LHCN-M2 (cell line): ENCODE measurements around the gene RANBP3. TPM values are rescaled to one million over a fixed set of nuclear protein-coding genes. Genes with fewer than 3 reads are reported as not detected.
"Not testable (repeated sequence)": the region's sequence is repeated elsewhere in the genome, so short reads cannot be mapped to it uniquely, and the experiment has no call there.

Source experiments
- DNase-seq: peaks from one replicate; pipeline ENCODE4 v3.0.0-alpha.2; 2012; ENCODE audit warnings: low read depth
- total RNA-seq: library from RNA; depleted of rRNA; stranded (reverse); fragments of >200 nt; gene quantifications from 2 replicates; pipeline ENCODE4 v1.2.3, GENCODE V29; 2014

Gene RANBP3
- total RNA-seq, 1 experiment from 2014 or later, result 74.1 TPM

DNA sequence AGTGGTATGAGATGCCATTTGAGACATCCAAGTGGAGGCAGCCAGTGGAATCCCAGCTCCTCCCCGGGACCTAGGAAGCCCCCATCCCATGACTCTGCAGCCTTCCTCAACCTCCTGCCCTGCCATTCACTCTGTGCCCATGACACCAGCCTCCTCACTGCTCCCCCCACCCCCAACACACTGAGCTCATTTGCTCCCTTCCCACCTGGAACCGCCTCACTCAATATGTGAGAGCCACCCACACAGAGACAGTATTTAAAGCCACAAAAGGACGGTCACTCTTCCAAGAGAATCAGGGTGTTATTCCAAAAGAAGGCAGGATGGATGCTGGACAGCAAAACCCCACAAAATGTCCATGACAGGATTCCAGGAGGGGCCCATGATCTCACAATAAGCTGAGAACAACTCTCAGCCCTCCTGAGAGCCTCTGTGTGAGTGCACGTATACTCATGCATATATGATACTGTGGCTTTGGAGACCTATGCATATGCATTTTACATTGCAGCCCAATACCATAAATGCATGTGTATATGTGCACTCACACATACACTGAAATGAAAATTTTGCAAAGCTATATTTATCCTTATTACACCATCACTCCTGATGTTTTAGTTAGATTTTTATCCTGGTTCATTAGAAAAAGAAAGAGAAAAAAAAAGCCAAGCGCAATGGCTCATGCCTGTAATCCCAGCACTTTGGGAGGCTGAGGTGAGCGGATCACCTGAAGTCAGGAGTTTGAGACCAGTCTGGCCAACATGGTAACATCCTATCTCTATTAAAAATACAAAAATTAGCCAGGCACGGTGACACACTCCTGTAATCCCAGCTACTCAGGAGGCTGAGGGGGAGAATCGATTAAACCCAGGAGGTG, 10.8 kb upstream of the RANBP3 start:
- no peak for DNase-seq

DNA sequence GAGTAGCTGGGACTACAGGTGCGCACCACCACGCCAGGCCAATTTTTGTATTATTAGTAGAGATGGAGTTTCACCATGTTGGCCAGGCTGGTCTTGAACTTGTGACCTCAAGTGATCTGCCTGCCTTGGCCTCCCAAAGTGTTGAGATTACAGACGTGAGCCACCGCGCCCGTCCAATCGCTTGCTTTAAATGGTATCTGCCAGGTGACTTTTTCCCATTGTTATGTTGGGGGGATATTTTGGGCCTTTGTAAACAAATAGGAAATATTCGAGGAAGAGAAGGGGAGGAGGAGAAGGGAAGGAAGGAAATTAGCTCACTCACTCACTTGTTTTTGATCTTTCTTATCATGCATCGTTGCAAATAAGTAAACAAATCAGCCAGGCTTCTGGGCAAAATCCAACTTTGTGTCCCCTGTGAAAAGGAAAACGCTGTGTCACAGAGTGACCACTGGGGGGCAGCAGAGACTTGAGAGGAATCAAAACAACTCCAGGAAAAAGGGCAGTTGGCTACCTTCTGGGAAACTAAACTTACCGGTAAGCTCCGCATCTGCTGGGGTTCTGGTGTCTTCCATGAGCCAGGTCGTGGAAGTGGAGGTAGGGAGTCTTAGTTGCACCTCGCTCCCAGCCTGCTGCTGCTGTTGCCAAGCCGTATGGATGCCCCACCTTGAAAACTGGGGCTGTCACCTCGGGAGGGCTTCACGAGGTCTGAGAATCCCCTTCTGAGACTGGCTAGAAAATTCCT, 9.3 kb upstream of the RANBP3 start:
- DNase-seq, result peak; percentile 57

DNA sequence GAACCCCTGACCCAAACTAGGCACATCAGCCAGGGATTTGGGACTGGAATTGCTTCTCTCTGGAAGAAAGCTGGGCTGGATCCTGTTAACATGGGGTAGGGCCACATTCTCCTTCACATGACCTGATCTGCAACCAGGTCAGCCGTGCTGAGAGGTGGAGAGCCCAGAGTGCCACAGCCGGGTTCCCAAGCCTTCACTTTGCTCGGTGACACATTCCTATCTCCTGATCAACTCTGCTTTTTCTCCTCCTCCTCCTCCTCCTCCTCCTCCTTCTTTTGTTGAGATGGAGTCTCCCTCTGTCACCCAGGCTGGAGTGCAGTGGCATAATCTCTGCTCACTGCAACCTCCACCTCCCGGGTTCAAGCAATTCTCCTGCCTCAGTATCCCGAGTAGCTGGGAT, 7.9 kb upstream of the RANBP3 start:
- DNase-seq, result not testable (repeated sequence)

DNA sequence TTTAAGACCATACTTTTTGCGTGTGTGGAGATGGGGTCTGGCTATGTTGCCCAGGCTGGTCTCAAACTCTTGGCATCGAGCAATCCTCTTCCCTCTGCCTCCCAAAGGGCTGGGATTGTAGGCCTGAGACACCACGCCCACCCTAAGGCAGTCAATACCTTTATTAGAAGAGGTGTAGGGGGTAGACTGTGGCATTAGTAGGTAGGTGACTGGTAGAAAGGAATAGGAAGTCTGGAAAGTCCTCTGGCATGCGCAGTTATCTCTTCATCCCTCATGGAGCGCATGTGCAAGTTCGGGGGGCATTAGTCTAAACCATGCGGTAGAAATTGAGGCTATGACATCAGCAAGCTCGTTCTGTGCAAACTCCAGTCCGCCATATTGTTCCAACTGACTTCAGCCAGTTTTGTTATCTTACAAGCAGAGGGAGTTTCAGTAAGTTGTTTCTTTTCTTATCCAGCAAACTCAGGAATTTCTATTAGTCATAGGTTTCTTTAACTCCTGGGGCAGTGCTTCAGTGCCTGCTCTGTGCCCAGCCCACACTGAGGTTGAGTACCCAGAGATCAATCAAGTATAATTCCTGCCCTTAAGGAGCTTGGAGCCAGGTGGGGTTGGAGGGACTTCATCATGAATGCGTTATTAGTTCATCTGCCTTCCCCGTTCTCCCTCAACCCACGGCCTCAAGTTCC, 7.3 kb upstream of the RANBP3 start:
- DNase-seq, result peak; percentile 36

DNA sequence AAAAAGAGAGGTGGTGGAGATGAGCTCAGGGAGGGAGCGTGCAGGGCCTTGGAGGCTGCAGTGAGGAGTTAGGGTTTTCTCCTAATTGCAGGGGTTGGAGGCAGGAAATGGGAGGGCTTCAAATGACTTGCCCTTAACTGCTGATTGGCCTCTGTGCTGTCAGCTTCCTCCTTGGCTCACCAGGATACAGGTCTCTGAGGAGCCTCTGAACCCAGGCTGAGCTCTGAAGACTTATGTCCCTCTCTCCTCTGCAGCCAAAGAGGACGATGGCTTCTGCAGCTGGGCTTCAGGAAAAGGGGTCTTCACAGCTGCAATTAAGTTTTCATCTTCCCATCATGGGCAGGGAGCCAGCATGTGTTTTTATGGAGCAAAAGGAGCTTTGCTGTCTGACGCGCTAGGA, 6.7 kb upstream of the RANBP3 start:
- DNase-seq, result no peak

DNA sequence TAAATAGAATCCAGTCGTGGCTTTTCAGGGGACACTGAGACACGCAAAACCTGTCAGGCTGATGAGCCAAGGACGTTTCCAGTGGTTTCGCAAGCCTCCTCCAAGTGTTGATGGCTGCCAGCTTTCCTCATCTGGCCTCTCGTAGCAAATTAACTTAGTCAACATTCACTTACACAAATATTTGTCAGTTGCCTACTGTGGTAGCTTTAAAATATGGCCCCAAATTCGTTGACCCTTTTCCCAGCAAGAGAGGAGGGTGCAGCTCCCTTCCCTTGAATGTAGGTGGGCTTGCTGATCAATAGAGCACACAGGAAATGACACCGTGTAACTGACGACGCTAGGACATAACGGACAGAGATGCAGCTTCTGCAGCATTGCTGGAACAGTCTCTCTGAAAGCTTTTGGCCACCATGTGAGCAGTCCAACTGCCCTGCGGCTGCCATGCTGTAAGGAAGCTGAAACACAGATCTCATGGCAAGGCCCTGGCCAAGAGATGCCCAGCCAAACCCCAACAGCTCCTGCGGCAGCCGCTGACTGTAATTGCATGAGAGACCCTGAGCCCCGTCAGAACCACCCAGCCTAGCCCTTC, 5.5 kb upstream of the RANBP3 start:
- DNase-seq, result no peak

DNA sequence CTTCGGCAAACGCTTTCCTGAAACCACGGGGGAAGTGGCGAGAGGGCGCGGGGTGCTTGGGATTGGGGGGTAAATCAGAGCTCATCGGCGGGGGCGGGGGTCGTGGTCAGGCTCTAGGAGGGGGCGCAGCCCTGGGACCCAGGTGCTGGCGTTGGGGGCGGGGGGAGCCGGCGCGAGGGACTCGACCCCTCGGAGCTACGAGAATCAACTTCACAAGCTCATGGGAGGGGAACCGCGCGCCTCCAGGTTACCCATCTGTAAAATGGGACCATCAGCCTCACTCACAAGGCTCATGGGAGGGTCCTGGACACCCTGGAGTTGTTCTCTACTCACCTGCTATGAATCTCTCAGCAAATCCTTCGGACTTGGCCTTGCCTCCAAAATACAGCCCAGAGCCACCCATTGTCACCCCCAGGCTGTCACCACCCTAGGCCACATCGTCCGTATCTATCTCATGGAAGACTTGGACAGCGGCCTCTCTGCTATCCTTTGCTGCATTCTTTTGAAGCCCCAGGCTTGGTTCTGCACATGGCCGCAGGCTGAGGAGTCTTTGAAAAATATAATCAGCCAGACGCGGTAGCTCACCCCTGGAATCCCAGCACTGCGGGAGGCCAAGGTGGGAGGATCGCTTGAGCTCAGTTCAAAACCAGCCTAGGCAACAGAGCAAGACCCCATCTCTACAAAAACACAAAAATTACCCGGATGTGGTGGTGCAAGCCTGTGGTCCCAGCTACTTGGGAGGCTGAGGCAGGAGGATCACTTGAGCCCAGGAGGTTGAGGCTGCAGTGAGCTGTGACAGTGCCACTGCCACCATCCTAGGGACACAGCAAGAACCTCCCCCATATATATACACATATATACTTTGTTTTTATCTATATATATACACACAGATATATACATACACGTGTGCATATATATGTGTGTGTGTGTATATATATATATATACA, 939 bp upstream of the RANBP3 start:
- no peak for DNase-seq

DNA sequence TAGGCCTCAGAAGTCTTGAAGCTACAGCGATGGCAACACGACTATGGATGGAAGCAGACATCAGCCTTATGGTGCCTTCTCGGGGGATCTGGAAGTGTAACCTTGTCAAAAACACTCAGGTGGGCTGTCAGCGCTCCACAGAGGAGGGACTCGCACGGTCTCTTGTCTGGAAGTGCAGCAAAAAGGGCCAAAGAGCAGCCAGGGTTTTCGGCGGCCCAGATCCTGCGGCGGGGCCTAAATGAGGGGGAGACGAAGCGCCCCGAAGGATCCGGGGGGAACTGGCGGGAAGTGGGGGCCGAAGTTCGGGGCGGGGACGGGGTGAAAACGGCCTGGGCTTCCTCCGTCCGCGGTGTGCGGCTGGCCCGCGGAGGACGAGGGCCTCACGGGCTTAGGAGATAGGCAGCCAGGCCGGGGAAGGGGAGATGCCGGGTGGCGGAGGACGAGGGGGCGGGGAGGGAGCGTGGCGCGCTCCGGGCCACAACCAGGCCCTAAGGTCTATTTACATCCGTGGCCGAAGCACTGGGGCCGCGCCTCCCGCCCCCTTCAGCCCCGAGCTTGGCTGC, 637 bp downstream of the RANBP3 start:
- no peak for DNase-seq

DNA sequence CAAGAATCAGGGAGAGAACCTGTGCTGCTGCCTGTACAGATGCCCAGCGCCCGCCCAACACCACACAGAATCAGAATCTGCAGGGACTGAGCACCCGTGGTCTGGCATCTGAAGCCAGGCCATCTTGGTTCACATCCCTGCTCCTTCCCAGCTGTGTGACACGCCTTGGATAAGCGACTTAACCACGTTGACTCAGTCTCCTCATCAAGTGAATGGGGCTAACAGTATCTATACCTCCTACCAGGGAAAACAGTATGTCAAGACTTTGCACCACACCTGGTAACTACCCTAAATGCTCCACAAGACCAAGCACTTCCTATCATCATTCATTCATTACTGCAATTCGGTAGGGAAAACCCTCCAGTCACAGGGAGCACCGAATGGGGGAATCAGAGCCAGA, 1.2 kb downstream of the RANBP3 start:
- no peak for DNase-seq

DNA sequence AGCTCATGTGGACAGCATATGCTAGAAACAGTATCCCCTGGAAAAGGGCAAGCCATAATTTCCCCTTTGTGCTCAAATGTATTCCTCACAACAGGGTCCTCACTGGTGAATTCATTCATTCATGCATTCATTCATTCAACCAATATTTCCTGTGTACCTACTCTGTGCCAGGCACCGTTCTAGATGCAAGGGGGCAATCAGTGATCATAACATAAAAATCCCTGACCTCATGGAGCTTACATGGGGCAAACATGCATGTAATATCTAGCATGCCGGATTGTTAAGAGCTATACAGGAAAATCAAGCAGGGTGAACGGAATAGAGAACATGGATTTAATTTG, 2.6 kb downstream of the RANBP3 start:
- DNase-seq, result no peak

DNA sequence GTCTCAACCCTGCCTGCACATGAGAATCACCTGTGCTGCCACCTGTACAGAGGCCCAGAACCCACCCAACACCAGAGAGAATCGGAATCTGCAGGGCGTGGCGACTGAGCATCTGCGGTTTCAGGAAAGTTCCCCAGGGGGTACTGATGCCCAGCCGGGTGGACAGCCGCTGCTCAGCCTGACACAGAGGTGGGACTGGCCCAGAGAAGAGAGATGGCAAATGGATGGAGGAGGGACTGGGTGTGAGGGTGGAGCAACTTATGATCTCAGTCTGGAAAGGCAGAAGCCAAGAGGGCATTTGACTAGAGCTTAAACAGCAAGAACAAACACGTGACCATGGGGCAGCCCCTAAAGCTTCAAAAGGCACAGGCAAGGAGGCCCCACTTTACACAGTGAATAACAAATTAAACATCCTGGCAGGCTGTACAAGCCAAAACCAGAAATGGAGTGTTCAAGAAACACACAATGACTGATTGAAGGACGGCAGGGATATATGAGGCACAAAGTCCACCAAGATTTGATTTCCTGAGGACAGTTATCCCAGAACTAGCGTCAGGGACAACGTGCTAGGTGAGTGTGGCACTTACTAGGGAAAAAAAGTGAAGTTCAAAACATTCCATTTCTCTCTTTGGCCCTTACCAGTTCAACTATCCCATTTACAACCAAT, 3.1 kb downstream of the RANBP3 start:
- no peak for DNase-seq

DNA sequence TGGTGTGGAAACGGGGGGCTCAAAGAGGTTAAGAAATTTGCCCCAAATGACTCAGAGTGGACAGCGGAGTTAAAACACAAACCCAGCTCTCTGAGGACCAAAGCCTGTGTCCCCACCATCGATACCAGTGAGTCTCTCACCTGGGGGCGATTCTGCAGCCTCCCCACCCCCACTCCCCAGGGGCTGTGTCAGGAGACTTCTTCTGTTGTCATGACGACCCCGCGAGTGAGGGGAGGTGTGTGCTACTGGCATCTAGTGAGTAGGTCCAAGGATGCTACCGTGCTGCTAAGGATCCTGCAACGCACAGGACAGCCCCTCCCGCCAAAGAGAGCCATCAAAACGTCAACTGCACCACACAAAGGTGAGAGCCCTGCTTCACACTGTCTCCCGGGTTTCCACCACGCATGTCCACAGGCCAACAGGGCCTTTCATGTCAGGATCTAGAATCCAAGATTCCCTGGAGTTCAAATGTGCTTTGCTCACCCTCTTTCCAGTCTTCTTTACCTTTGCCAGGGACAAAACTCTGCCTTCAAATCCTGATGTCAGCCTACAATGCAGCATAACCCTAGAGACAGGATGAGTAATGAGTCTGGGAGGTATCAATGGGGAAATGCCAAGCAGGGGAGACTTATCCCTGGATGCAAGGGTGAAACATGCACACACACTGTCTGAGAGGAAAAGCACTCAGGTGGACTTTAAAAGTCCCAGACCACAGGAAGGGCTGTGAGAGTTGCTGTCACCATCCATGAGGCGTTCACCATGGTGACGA, 3.9 kb downstream of the RANBP3 start:
- DNase-seq, result no peak

DNA sequence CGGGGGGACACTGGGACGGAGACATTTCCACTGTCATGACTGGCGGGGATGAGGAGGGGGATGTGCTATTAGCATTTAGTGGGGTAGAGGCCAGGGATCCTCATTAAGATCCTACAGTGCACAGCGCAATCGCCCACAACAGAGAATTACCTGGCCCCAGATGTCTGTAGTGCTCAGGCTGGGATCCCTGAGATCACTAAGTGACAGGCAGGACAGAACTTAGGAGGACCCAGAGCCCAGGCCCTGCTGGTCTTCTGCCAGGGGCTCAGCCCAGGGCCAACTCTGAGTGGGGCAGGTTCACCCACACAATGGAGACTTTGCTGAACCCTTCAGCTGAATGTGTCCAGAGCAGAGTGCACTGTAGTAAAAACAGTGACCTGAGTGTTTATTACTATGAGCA, 4.6 kb downstream of the RANBP3 start:
- DNase-seq, result no peak

DNA sequence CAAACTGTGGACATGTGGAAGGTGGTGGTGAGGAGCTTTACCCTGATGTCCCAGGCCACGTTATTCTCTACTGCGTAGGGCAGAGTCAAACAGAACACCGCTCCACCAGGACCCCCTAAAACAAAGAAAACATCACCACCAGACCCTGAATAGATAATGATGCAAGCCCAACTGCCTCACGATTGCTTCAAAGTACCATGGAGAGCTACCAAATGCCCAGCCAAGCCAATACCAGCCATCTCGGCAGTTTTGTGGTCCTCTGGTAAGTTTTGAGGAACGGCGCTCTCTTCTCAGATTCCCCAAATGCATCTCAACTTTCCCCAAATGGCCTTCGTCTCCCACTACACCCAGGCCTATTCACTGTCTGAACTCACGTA, 5.6 kb downstream of the RANBP3 start:
- DNase-seq, result no peak

DNA sequence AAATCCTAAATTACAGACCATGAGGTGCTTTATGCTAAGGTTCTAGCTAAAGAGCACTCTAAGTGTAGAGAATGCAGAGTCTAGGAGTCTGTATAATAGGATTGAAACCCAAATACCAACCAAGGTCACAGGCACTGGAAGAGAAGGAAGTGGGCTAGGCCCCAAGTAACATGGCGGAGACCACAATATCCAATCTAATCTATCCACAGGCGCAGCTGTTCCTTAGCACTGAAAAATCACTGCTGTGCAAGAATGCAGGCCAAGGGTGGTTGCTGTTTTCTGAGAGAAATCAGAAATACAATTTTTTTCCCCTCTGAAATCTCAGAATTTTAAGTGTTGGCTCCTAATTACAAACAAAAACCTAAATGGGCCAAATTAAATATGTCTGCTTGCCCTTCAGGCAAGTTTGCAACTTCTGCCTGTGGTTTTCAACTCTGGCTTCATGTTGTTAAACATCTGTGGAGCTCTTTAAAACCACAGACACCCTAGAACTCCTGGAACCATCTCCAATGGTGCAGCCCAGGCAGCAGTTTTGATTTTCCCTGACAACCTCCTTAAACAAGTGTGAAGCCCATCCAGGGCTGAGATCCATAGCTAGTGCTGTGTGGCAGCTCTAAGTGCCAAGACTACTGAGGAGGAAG, 6.1 kb downstream of the RANBP3 start:
- no peak for DNase-seq

DNA sequence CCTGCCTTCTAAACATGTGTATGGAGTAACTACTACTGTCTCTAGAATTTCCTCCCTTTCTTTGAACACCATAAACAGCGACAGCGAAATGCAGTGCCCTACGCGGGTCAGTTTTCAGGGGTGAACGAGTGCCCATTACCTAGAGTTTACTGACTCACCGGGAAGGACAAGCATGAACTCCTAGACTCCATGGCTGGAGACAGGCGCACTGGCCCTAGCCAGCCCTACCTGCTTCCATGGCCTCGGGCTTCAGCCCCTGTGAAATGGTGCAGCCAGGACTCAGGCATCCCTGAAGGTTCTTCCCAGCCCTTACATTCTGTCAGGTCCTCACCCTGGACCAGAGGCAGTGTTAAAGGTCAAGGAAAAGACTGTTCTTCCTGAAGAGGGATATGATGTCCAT, 8.5 kb downstream of the RANBP3 start:
- no peak for DNase-seq

DNA sequence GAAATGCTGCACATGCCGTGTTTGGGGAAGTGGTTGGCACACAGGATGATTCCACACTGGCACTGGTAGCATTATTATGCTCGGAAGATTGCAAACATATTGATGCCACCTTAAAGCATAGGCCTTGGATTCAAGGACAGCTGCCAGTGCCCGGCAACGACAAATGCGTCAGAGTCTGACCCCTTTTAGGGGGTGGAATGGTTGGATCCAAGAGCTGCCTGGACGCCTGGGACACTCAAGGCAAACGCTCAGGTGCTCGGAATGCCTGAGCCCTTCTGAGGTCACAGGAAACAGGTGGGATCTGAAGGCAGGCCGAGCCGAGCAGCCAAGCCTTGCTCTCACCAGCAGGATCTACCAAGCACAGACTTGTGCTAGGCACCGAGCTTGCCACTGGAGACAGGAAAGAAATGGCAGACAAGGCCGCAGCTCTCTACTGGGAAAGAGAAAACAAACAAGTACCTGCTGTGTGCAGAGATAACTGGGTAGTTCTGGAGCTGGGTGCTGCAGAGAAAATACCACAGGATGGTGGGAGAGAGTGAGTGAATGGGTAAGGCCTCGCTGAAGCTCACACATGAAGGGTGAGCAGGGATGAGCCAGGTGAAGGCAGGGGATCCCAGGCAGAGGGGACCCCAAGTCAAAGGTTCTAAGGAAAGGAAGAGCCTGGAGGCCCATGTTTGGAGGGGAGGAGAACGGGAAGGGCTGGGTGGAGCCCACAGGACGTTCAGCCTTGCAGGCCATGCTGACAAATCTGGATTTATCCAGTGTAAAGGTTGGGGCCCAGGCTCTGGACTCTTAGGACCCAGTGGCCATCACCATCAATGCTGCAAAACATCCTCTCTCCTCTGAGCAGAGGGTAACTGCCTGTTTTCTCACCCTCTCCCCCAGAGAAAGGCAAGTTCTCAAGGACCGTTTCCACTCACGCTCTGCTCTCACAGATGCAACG, 9.2 kb downstream of the RANBP3 start:
- DNase-seq, result no peak

DNA sequence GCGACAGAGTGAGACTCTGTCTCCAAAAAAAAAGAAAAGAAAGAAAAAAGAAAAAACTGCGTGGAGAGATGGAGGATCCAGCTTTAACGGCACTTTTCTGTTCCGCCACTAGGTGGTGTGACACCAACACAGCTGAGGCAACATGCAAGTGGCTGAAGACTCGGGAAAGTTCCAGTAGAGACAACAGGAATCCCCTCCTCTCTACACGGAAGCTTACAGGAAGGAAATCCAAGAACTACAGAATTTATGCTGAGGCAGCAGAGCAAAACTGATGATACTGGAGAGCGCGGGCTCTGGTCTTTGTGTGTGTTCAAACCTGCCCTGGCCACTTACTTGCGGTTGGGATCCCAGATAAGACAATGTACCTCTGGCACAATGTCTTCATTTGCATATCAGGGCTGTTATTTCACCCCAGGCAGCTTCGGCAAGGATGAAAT, 9.9 kb downstream of the RANBP3 start:
- DNase-seq, result peak; percentile 78
